HG02759 (cell line): ENCODE measurements around the gene CYB561D2.
"Not testable (repeated sequence)": the region's sequence is repeated elsewhere in the genome, so short reads cannot be mapped to it uniquely, and the experiment has no call there.

ENCODE experiments used
- ATAC-seq: cut with Tn5 transposase; IDR thresholded peaks from one replicate; pipeline ENCODE4 v1.9.1; 2021; ENCODE audit warnings: mild to moderate bottlenecking, moderate library complexity; ENCODE audit not compliant: unreplicated experiment

CYB561D2 gene

GRCh38 chr3:50350527-50351322 is at the start of gene CYB561D2, which contains the start of gene NPRL2:
TSS of gene CYB561D2 (plus strand) at chr3:50350862. CDS start at chr3:50351434, 572 bp downstream.
TSS of gene NPRL2 (minus strand) at chr3:50350775. CDS start at chr3:50350652, 123 bp downstream.
- ATAC-seq = peak; percentile 88

GRCh38 chr3:50302095-50303012 is 48.3 kb upstream of the CYB561D2 start:
- no peak for ATAC-seq

DNA sequence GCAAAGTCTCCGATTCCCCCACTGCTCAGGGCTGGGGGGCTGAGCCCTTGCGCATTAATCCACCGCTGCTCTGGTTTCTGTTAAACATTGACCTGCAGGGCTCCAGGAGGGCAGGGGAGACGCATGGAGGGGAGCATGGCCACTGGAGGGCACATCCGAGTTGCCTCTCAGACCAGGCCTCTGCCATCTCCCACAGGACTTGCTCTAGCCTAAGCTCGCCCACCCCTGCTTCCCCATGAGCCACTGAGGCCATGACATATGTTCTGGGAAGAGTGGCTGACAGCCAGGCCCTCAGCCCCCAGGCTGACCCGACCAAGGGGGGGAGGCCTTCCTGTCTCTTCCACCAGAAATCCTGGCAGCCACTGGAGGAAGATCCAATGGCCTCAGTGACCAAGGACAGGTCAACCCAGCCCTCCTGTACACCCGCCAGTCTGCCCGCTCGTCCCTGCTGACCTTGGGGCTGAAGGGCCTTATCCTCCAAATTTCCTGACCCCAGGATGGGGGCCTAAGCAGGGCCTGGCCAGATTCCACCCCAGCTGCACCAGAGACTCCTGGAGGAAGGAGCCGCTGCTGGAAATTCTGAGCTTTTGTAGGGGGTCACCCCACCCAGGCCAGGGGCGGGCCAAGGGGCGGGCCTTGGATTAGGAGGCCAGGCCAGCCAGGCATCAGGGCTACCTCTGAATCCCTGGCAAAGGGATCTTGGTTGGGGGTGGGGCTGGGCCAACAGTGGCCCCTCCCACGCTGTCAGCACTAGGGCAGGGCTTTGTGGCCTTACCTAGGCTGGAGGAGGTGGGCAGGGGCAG is 47.4 kb upstream of the CYB561D2 start, which contains the start of gene HYAL1:
HYAL1 (minus strand) TSS at position 562 of the 803 bp plus-strand sequence. CDS start 618 bp downstream, outside the sequence.
- ATAC-seq = no peak

GRCh38 chr3:50304601-50305000 is 46.1 kb upstream of the CYB561D2 start:
- ATAC-seq = no peak

DNA sequence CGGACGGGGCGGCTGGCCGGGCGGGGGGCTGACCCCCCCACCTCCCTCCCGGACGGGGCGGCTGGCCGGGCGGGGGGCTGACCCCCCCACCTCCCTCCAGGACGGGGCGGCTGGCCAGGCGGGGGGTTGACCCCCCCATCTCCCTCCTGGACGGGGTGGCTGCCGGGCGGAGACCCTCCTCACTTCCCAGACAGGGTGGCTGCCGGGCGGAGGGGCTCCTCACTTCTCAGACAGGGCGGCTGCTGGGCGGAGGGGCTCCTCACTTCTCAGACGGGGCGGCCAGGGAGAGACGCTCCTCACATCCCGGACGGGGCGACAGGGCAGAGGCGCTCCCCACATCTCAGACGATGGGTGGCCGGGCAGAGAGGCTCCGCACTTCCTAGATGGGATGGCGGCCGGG is 38.6 kb upstream of the CYB561D2 start:
- not testable (repeated sequence) for ATAC-seq

DNA sequence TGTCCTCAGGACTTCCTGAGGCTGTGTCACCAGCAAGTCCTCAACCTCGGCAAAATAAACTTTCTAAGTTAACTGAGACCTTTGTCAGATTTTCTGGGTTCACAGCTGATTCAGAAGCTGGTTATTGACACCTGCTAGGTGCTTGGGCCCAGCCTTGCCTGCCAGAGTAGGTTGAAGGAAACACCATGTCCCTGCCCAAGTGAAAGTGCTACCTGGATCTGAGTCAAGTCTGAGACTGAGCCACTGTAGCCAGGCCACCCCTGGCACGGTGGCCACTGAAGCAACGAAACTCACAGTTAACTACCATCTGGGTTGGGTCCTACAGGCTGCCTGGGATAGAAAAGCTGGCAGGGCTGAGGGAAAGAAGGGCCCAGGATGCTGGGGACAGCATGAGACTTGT is 36.3 kb upstream of the CYB561D2 start:
- no peak for ATAC-seq

- ATAC-seq = no peak
These were observed 35.8 kb upstream of the CYB561D2 start for GRCh38 chr3:50314816-50315215.

DNA sequence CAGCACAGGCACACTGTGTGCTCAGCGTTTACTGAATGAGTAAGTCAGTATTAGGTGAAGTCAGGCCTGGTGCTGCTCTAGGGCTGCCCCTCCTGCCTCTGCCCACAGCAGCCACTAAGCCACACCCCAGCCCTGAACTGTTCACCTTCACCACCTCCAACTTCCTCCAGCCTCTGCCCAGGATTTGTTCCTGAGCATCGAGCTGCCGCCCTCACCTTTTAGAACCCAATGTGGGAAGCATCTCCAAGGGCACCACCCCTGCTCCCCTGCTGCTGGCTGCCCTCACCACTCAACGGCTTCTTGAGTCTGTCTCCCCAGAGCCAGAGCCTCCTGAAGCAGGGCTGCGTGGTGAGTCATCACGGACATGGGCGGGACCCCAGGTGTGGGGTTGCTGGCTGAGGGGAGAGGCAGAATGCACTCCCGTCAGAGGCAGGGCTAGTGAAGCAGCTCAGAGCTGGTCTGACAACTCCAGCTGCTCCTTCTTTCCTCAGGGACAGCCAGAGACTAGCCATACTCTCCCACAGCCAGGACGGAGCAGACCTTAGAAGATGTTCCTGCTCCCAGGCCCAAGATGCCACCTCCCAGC is 33.9 kb upstream of the CYB561D2 start:
- no peak for ATAC-seq

- no peak for ATAC-seq
These were observed 33.4 kb upstream of the CYB561D2 start for GRCh38 chr3:50317300-50317699.

DNA sequence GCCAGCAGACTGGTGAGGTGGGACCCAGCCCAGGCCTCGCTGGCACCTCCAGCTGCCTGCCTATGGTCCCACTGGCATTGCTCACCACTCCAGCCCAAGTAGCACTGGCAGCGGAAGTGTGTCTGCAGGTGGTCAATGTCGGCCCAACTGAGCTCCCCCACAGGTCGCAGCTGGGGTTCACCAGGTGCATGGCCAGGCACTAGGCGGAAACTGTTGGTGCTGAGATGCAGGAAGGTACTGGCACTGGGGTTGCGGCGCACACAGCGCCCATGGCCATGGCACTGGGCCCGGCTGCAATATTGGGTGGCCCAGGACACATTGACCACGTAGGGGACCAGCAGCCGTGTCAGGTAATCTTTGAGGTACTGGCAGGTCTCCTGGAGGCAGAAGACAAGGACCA is 32.5 kb upstream of the CYB561D2 start:
- ATAC-seq = no peak

DNA sequence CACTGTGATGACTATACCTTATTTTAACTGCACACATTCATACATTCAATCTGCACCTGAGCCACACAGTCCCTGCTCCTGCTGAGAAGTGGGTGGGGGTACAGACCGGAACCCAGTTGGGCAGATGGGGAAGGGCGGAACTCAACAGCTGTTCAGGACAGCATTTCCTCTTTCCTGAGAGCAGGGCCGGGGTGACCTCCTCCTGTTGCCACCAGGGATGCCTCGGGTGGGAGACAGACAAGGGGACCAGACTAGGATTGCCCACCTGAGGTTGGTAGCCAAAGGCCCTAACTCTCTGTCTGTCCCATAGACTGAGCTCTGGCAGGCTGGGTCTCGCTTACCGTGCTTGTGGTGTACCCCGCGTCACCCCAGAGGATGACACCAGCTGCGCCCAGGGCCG is 32.0 kb upstream of the CYB561D2 start:
- ATAC-seq = no peak

GRCh38 chr3:50319181-50319893 is 31.3 kb upstream of the CYB561D2 start:
- ATAC-seq = no peak

DNA sequence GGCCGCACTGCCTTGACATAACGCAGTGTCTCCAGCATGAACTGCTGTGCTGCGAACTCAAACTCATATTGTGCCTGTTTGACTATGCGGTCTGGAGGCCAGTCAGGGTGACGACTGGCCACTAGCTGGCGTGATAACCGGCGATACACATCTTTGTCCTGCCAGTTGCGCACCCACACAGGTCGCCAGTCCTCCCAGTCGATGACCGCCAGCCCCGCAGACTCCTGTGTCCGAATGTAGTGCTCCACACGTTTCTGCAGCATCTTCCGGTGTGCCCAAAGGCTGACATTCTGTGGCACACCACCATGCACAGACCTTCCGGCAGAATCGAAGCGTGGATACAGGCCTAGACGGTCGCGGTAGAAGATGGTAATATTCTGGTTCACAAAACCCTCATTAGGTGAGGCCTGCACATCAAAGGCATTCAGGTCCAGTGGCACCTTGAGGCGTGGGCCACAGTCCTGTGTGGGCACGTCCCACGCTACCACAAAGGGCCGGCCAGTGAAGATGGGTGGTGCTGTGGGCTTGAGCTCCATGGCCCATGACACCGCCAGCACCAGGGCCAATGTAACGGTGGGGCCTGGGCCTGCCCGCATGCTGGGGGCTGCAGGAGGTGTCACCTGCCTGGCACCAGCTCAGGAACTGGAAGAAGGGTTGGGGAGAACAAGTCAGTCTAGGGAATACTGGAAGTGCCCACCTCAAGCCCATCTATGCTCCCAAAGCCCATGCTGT is 30.6 kb upstream of the CYB561D2 start:
- no peak for ATAC-seq

GRCh38 chr3:50320853-50321335 is 29.8 kb upstream of the CYB561D2 start:
- ATAC-seq = peak; percentile 64

- peak; percentile 84 for ATAC-seq
These were observed 29.1 kb upstream of the CYB561D2 start for GRCh38 chr3:50321336-50322114.

- ATAC-seq = no peak
These were observed 28.6 kb upstream of the CYB561D2 start for GRCh38 chr3:50322115-50322385.

DNA sequence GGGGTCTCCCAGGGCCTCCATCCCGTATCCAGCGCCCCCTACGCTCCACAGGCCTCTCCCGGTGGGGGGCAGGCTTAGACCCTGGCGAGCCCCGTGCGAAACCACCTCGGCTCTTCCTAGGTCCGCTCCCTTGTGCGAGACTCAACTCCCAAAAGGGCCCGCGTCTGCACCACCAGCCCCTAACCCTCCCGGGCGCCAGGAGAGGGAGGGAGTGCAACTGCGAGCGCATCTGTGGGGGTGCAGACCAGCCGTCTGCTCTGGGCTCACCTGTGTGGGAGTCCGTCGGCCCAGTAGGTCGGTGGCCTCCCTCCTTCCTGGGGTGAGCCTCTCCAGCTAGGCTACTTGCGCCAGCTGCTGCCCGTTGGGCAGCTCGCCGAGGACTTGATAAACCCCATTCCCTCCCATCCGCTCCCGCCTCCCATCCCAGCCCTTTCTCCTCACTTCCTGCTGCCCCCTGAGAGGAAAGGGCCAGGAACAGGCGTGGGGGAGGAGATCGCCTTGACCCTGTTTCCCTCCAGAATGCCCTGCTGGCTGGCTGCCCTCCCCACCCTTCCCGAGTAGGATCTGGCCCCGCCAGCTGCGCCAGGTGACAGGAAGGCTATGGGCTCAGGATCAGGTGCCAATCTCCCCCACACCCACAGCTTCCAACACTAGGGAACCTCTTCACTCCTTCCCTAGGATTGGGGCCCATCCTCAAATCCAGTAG is 28.1 kb upstream of the CYB561D2 start, which contains the start of gene HYAL2:
HYAL2 (minus strand) TSS at position 360 of the 706 bp plus-strand sequence. CDS start 2,256 bp downstream, outside the sequence.
- ATAC-seq = no peak
